Thoracic aorta (tissue), 2 donors: ENCODE results near the gene ACP1. TPM values are rescaled to one million over a fixed set of nuclear protein-coding genes. Genes with fewer than 3 reads are reported as not detected.

Experiments used
- ATAC-seq: fragments of 150-250 bp; one replicate; pipeline ENCODE4 v1.8.0; 2017; ENCODE audit warnings: low read depth; ENCODE audit not compliant: insufficient number of reproducible peaks, low FRiP score
- DNase-seq: peaks from one replicate; pipeline ENCODE4 v3.0.0-alpha.2; 2020; ENCODE audit warnings: low spot score
- H3K27ac ChIP-seq, 2 donors: fragments of 200-600 bp; sonication (generic); 1 replicate in 1 of 2; 2 replicates in 1 of 2; pipeline ENCODE4 v1.5.1; 2016; ENCODE audit warnings: mild to moderate bottlenecking in 2 of 2, moderate library complexity in 2 of 2
- H3K27me3 ChIP-seq: fragments of 200-600 bp; sonication (generic); replicated peaks from 2 replicates; pipeline ENCODE4 v1.6.0; 2016; ENCODE audit warnings: mild to moderate bottlenecking; ENCODE audit not compliant: insufficient read depth
- H3K36me3 ChIP-seq: fragments of 200-600 bp; sonication (generic); one replicate; pipeline ENCODE4 v1.5.1; 2016
- H3K4me1 ChIP-seq, 2 donors: fragments of 200-600 bp; sonication (generic); 1 replicate in 1 of 2; 2 replicates in 1 of 2; pipeline versions ENCODE4 v1.5.1 to v1.6.0; 2016; ENCODE audit warnings: low read depth in 2 of 2, mild to moderate bottlenecking in 1 of 2; ENCODE audit not compliant: control insufficient read depth in 1 of 2
- H3K4me3 ChIP-seq: fragments of 200-600 bp; sonication (generic); 2 replicates; pipeline ENCODE4 v1.5.1; 2016; ENCODE audit warnings: mild to moderate bottlenecking
- H3K9me3 ChIP-seq: fragments of 200-600 bp; sonication (generic); 2 replicates; pipeline ENCODE4 v1.5.1; 2016
- CTCF ChIP-seq: fragments of 200-600 bp; sonication (generic); IDR thresholded peaks from one replicate; pipeline ENCODE4 v1.5.1; 2019; ENCODE audit warnings: antibody characterized with exemption
- total RNA-seq, 2 donors: library from RNA; depleted of rRNA; stranded (reverse); fragments of >200 nt; gene quantifications; one replicate each; pipeline versions ENCODE4 v1.1.0 to v1.2.3, GENCODE V29; 2016

ACP1 gene
- total RNA-seq, 2 donors from 2014 or later: 77.6 to 85.1 TPM

- no peak for DNase-seq
- H3K36me3 ChIP-seq: no peaks in the 10 kb centered on the region
- H3K9me3 ChIP-seq: no peaks in the 10 kb centered on the region
- ATAC-seq: no peak
- no peaks in the 10 kb centered on the region for H3K27me3 ChIP-seq
- TF ChIP-seq CTCF: no peak
- no peak overlapping the region for H3K4me3 ChIP-seq
- no peak overlapping the region for H3K27ac ChIP-seq
- H3K4me1 ChIP-seq: peaks cover 0 to 27% of the 10 kb centered on the region in 2 donors
These were observed 27.7 kb upstream of the ACP1 start for GRCh38 chr2:236993-237539.

- ATAC-seq (no peak), DNase-seq (no peak)
- no peak overlapping the region for H3K27ac ChIP-seq
- no peak overlapping the region for H3K4me3 ChIP-seq
- no peaks in the 10 kb centered on the region for H3K27me3 ChIP-seq
- no peaks in the 10 kb centered on the region for H3K9me3 ChIP-seq
- H3K36me3 ChIP-seq: no peaks in the 10 kb centered on the region
- H3K4me1 ChIP-seq: peaks cover 0 to 27% of the 10 kb centered on the region in 2 donors
- no peak for TF ChIP-seq CTCF
These were observed 26.9 kb upstream of the ACP1 start for GRCh38 chr2:237878-238277.

- Histone ChIP-seq H3K4me3 (no peak overlapping the region), H3K27ac (no peak overlapping the region), H3K4me1 (peaks cover 0 to 27% of the 10 kb centered on the region in 2 donors), H3K9me3 (no peaks in the 10 kb centered on the region), H3K36me3 (no peaks in the 10 kb centered on the region), H3K27me3 (no peaks in the 10 kb centered on the region)
- TF ChIP-seq CTCF: no peak
- no peak for DNase-seq
- ATAC-seq: peak; percentile 50
These were observed 26.3 kb upstream of the ACP1 start for GRCh38 chr2:238431-238830.

GRCh38 chr2:238869-239268 is 25.9 kb upstream of the ACP1 start:
- Histone ChIP-seq H3K4me3 (no peak overlapping the region), H3K27ac (no peak overlapping the region), H3K4me1 (peaks cover 0 to 27% of the 10 kb centered on the region in 2 donors), H3K9me3 (no peaks in the 10 kb centered on the region), H3K27me3 (no peaks in the 10 kb centered on the region), H3K36me3 (no peaks in the 10 kb centered on the region)
- ATAC-seq (no peak), DNase-seq (no peak)
- no peak for TF ChIP-seq CTCF

GRCh38 chr2:244547-244946 is 20.2 kb upstream of the ACP1 start:
- Histone ChIP-seq H3K4me3 (no peak overlapping the region), H3K27ac (no peak overlapping the region), H3K4me1 (peaks cover 0 to 5% of the 10 kb centered on the region in 2 donors), H3K9me3 (no peaks in the 10 kb centered on the region), H3K27me3 (no peaks in the 10 kb centered on the region), H3K36me3 (peaks cover 18% of the 10 kb centered on the region)
- ATAC-seq (no peak), DNase-seq (no peak)
- TF ChIP-seq CTCF: no peak
